HepG2 (cell line): ENCODE data around the gene DEFB123.

Experiments
- MAFK ChIP-seq, 2 experiments: IDR thresholded peaks in 1 of 2; conservative IDR thresholded peaks in 1 of 2; 2 replicates each; pipeline ENCODE4 v1.6.1; 2011; ENCODE audit warnings: improper control_type of control experiment in 2 of 2, low read length in 2 of 2
- MYC ChIP-seq: sonication (generic); formaldehyde crosslinking; IDR thresholded peaks from 2 replicates; pipeline ENCODE4 v1.9.0; 2021; ENCODE audit warnings: missing genetic modification reagents, borderline replicate concordance
- NCOA1 ChIP-seq: sonication (generic); formaldehyde crosslinking; IDR thresholded peaks from 2 replicates; pipeline ENCODE4 v1.9.0; 2021; ENCODE audit warnings: missing genetic modification reagents
- NFRKB ChIP-seq: fragments of 450-650 bp; IDR thresholded peaks from 2 replicates; pipeline ENCODE4 v1.6.1; 2017
- ZNF547 ChIP-seq: sonication (generic); formaldehyde crosslinking; IDR thresholded peaks from 2 replicates; pipeline ENCODE4 v1.5.1; 2020; ENCODE audit warnings: mild to moderate bottlenecking, missing genetic modification reagents
- TF ChIP-seq, protein P1 (sequence below): IDR thresholded peaks from 2 replicates; pipeline ENCODE4 v1.6.1; 2018; ENCODE audit warnings: missing genetic modification reagents

DNA sequence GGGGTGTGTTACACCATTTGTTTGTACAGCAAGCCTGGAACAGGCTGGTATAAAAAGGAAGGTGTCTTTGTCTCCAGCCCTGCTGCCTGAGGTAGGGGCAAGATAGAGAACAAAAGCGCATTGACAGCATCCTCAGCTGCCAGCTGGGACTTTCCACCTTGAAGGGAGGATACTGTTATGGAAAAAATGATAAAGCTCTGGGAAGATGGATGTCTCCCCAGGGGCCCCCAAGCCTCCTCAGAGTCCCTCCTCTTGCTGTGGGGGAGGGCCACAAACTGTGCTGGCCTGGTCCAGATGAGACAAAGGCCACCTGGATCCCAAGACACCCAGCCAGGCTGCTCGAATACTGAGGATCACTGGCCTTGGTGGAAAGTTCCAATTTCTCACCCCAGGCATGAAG is 47.7 kb downstream of the DEFB123 start:
- TF ChIP-seq MYC (CRISPR knock-in tag): no peak
- TF ChIP-seq, protein P1, sequence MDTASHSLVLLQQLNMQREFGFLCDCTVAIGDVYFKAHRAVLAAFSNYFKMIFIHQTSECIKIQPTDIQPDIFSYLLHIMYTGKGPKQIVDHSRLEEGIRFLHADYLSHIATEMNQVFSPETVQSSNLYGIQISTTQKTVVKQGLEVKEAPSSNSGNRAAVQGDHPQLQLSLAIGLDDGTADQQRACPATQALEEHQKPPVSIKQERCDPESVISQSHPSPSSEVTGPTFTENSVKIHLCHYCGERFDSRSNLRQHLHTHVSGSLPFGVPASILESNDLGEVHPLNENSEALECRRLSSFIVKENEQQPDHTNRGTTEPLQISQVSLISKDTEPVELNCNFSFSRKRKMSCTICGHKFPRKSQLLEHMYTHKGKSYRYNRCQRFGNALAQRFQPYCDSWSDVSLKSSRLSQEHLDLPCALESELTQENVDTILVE (CRISPR knock-in tag): no peak
- no peak for TF ChIP-seq NCOA1
- no peak for TF ChIP-seq ZNF547 (CRISPR knock-in tag)
- no peak for TF ChIP-seq MAFK (conservative IDR thresholded peaks at IDR 0.05 in 1 of 2, IDR thresholded peaks at IDR 0.05 in 1 of 2; ENCODE audit: low read length in 2 of 2)
- TF ChIP-seq NFRKB: no peak
